ENCODE results near the gene CAMTA1.

GRCh38 chr1:7526867-7527732, 741.8 kb downstream of the CAMTA1 start:
- no peak for TF ChIP-seq CTCF (IDR thresholded peaks at IDR 0.05)
- no peak for TF ChIP-seq POLR2AphosphoS5 (IDR thresholded peaks at IDR 0.05)
- no peak for TF ChIP-seq POLR2A (IDR thresholded peaks at IDR 0.05)

All from upper lobe of left lung (tissue), 4 donors.